SK-N-SH (cell line): ENCODE measurements around the gene LRRC56.

Source experiments
- MEF2A ChIP-seq: IDR thresholded peaks from 2 replicates; pipeline ENCODE4 v1.4.0; 2012; ENCODE audit warnings: low read depth, borderline replicate concordance
- TF ChIP-seq, protein P1 (sequence below): fragments of 150-350 bp; IDR thresholded peaks from 2 replicates; pipeline ENCODE4 v1.6.1; 2017; ENCODE audit warnings: antibody characterized with exemption, low read length, low read depth, borderline replicate concordance
- TF ChIP-seq, protein P2 (sequence below): fragments of 200-600 bp; sonication (generic); IDR thresholded peaks from 2 replicates; pipeline ENCODE4 v1.6.1; 2017; ENCODE audit warnings: antibody characterized with exemption, mild to moderate bottlenecking, moderate library complexity

DNA sequence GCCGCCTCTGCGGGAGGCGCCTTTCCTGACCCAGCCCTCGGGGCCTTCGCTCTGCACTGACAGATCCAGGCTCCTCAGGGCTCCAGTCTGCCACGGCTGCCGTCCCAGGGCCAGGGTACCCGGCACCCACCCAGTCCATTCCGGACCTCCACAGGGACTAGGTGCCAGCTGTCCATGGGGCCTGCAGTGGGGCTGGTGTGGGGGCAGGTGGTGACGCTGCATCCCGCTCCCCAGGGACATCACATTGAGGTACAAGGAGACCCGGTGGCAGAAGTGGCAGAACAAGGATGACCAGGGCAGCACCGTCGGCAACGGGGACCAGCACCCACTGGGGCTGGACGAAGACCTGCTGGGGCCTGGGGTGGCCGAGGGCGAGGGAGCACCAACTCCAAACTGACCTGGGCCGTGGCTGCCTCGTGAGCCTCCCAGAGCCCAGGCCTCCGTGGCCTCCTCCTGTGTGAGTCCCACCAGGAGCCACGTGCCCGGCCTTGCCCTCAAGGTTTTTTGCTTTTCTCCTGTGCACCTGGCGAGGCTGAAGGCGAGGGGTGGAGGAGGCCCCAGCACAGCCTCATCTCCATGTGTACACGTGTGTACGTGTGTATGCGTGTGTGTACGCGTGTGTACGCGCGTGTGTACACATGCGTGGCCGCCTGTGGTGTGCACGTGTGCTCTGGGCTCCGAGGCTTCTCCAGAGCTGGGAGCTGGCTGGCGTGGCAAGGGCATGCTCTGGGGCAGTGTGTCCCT, 47.0 kb upstream of the LRRC56 start:
- TF ChIP-seq, protein P1, sequence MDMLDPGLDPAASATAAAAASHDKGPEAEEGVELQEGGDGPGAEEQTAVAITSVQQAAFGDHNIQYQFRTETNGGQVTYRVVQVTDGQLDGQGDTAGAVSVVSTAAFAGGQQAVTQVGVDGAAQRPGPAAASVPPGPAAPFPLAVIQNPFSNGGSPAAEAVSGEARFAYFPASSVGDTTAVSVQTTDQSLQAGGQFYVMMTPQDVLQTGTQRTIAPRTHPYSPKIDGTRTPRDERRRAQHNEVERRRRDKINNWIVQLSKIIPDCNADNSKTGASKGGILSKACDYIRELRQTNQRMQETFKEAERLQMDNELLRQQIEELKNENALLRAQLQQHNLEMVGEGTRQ, result no peak
- TF ChIP-seq MEF2A, result no peak
- TF ChIP-seq, protein P2, sequence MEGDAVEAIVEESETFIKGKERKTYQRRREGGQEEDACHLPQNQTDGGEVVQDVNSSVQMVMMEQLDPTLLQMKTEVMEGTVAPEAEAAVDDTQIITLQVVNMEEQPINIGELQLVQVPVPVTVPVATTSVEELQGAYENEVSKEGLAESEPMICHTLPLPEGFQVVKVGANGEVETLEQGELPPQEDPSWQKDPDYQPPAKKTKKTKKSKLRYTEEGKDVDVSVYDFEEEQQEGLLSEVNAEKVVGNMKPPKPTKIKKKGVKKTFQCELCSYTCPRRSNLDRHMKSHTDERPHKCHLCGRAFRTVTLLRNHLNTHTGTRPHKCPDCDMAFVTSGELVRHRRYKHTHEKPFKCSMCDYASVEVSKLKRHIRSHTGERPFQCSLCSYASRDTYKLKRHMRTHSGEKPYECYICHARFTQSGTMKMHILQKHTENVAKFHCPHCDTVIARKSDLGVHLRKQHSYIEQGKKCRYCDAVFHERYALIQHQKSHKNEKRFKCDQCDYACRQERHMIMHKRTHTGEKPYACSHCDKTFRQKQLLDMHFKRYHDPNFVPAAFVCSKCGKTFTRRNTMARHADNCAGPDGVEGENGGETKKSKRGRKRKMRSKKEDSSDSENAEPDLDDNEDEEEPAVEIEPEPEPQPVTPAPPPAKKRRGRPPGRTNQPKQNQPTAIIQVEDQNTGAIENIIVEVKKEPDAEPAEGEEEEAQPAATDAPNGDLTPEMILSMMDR, result no peak
